Measurements from ENCODE around the gene MAN1A2.

MAN1A2 gene

GRCh38 chr1:117388328-117388727 is 21.1 kb downstream of the MAN1A2 start:
- peaks cover 1% of the 10 kb centered on the region for H3K4me1 ChIP-seq (ENCODE audit: control insufficient read depth, insufficient read depth, low read depth, low read length)
- H3K23ac ChIP-seq (ENCODE audit: low read length in 2 of 2), result no peak overlapping the region
- peaks cover 20% of the 10 kb centered on the region for H3K9me3 ChIP-seq (ENCODE audit: control insufficient read depth, low read length)
- no peak overlapping the region for H2BK15ac ChIP-seq (ENCODE audit: low read depth, poor library complexity, severe bottlenecking)
- WGBS, result 100% methylated on average over 2 of the region's 3 CpGs
- no peak overlapping the region for H3K14ac ChIP-seq (ENCODE audit: low read length in 2 of 2)
- no peak overlapping the region for H3K27ac ChIP-seq (ENCODE audit: low read length, poor library complexity, severe bottlenecking)
- H3K27me3 ChIP-seq (ENCODE audit: control insufficient read depth in 1 of 2, insufficient read depth in 1 of 2, low read length in 2 of 2), result no peaks in the 10 kb centered on the region
- no peak overlapping the region for H4K8ac ChIP-seq (ENCODE audit: low read length)
- no peak overlapping the region for H3K4me2 ChIP-seq (ENCODE audit: low read length, poor library complexity, severe bottlenecking)
- H3K18ac ChIP-seq (ENCODE audit: low read depth in 1 of 2, low read length in 2 of 2), result no peak overlapping the region
- H2BK12ac ChIP-seq (ENCODE audit: low read length in 2 of 2), result no peak overlapping the region
- DNase-seq, result no peak
- peaks cover 17% of the 10 kb centered on the region for H3K79me1 ChIP-seq (replicated peaks; ENCODE audit: low read length, poor library complexity, severe bottlenecking)
- no peak overlapping the region for H3K4ac ChIP-seq (ENCODE audit: low read depth in 1 of 2, low read length in 2 of 2)
- no peak overlapping the region for H2AK5ac ChIP-seq (ENCODE audit: low read length, severe bottlenecking)
- no peak overlapping the region for H3K4me3 ChIP-seq (ENCODE audit: insufficient read depth in 1 of 2, low read depth in 1 of 2, low read length in 2 of 2)
- no peak overlapping the region for H3K9ac ChIP-seq (ENCODE audit: low read length)
- H3K36me3 ChIP-seq (ENCODE audit: control insufficient read depth in 1 of 2, insufficient read depth in 2 of 2, low read depth in 1 of 2, low read length in 2 of 2), result no peaks in the 10 kb centered on the region
- no peak overlapping the region for H2BK120ac ChIP-seq (ENCODE audit: low read depth, low read length)
- H2AFZ ChIP-seq (ENCODE audit: low read depth, low read length), result no peak overlapping the region
- H4K91ac ChIP-seq (ENCODE audit: low read length), result no peak overlapping the region
- H2BK5ac ChIP-seq (ENCODE audit: low read depth, low read length, poor library complexity, severe bottlenecking), result no peak overlapping the region

GRCh38 chr1:117389284-117389683 is 22.0 kb downstream of the MAN1A2 start:
- Histone ChIP-seq H3K4me3 (ENCODE audit: insufficient read depth in 1 of 2, low read depth in 1 of 2, low read length in 2 of 2) (no peak overlapping the region), H3K79me1 (replicated peaks; ENCODE audit: low read length, poor library complexity, severe bottlenecking) (peaks cover 15% of the 10 kb centered on the region), H2BK12ac (ENCODE audit: low read length in 2 of 2) (no peak overlapping the region), H3K14ac (ENCODE audit: low read length in 2 of 2) (no peak overlapping the region), H3K27me3 (ENCODE audit: control insufficient read depth in 1 of 2, insufficient read depth in 1 of 2, low read length in 2 of 2) (no peaks in the 10 kb centered on the region), H3K9me3 (ENCODE audit: control insufficient read depth, low read length) (peaks cover 11% of the 10 kb centered on the region), H4K8ac (ENCODE audit: low read length) (no peak overlapping the region), H3K9ac (ENCODE audit: low read length) (no peak overlapping the region), H3K4ac (ENCODE audit: low read depth in 1 of 2, low read length in 2 of 2) (no peak overlapping the region), H3K36me3 (ENCODE audit: control insufficient read depth in 1 of 2, insufficient read depth in 2 of 2, low read depth in 1 of 2, low read length in 2 of 2) (no peaks in the 10 kb centered on the region), H2AFZ (ENCODE audit: low read depth, low read length) (no peak overlapping the region), H3K4me2 (ENCODE audit: low read length, poor library complexity, severe bottlenecking) (no peak overlapping the region), H2BK5ac (ENCODE audit: low read depth, low read length, poor library complexity, severe bottlenecking) (no peak overlapping the region), H4K91ac (ENCODE audit: low read length) (no peak overlapping the region), H2BK15ac (ENCODE audit: low read depth, poor library complexity, severe bottlenecking) (no peak overlapping the region), H2AK5ac (ENCODE audit: low read length, severe bottlenecking) (no peak overlapping the region), H3K4me1 (ENCODE audit: control insufficient read depth, insufficient read depth, low read depth, low read length) (peaks cover 1% of the 10 kb centered on the region), H3K27ac (ENCODE audit: low read length, poor library complexity, severe bottlenecking) (no peak overlapping the region), H2BK120ac (ENCODE audit: low read depth, low read length) (no peak overlapping the region), H3K23ac (ENCODE audit: low read length in 2 of 2) (no peak overlapping the region), H3K18ac (ENCODE audit: low read depth in 1 of 2, low read length in 2 of 2) (no peak overlapping the region)
- 96% methylated on average over 3 of the region's 3 CpGs for WGBS
- DNase-seq, result no peak

GRCh38 chr1:117389779-117390178 is 22.5 kb downstream of the MAN1A2 start:
- no peak overlapping the region for H3K9ac ChIP-seq (ENCODE audit: low read length)
- H2AK5ac ChIP-seq (ENCODE audit: low read length, severe bottlenecking), result no peak overlapping the region
- 100% methylated on average over 1 of the region's 1 CpG for WGBS
- no peak overlapping the region for H3K4ac ChIP-seq (ENCODE audit: low read depth in 1 of 2, low read length in 2 of 2)
- no peak overlapping the region for H2BK15ac ChIP-seq (ENCODE audit: low read depth, poor library complexity, severe bottlenecking)
- H3K14ac ChIP-seq (ENCODE audit: low read length in 2 of 2), result no peak overlapping the region
- no peaks in the 10 kb centered on the region for H3K36me3 ChIP-seq (ENCODE audit: control insufficient read depth in 1 of 2, insufficient read depth in 2 of 2, low read depth in 1 of 2, low read length in 2 of 2)
- no peak overlapping the region for H4K91ac ChIP-seq (ENCODE audit: low read length)
- H2BK12ac ChIP-seq (ENCODE audit: low read length in 2 of 2), result no peak overlapping the region
- H3K79me1 ChIP-seq (replicated peaks; ENCODE audit: low read length, poor library complexity, severe bottlenecking), result peaks cover 15% of the 10 kb centered on the region
- no peak overlapping the region for H3K27ac ChIP-seq (ENCODE audit: low read length, poor library complexity, severe bottlenecking)
- H4K8ac ChIP-seq (ENCODE audit: low read length), result no peak overlapping the region
- H2BK5ac ChIP-seq (ENCODE audit: low read depth, low read length, poor library complexity, severe bottlenecking), result no peak overlapping the region
- H3K9me3 ChIP-seq (ENCODE audit: control insufficient read depth, low read length), result peaks cover 6% of the 10 kb centered on the region
- no peak overlapping the region for H3K23ac ChIP-seq (ENCODE audit: low read length in 2 of 2)
- no peak overlapping the region for H2AFZ ChIP-seq (ENCODE audit: low read depth, low read length)
- no peak overlapping the region for H3K18ac ChIP-seq (ENCODE audit: low read depth in 1 of 2, low read length in 2 of 2)
- no peak overlapping the region for H3K4me3 ChIP-seq (ENCODE audit: insufficient read depth in 1 of 2, low read depth in 1 of 2, low read length in 2 of 2)
- no peak overlapping the region for H3K4me2 ChIP-seq (ENCODE audit: low read length, poor library complexity, severe bottlenecking)
- no peak for DNase-seq
- H3K27me3 ChIP-seq (ENCODE audit: control insufficient read depth in 1 of 2, insufficient read depth in 1 of 2, low read length in 2 of 2), result no peaks in the 10 kb centered on the region
- peaks cover 1% of the 10 kb centered on the region for H3K4me1 ChIP-seq (ENCODE audit: control insufficient read depth, insufficient read depth, low read depth, low read length)
- no peak overlapping the region for H2BK120ac ChIP-seq (ENCODE audit: low read depth, low read length)

GRCh38 chr1:117392771-117393170 is 25.5 kb downstream of the MAN1A2 start:
- no peak overlapping the region for H4K8ac ChIP-seq (ENCODE audit: low read length)
- H3K36me3 ChIP-seq (ENCODE audit: control insufficient read depth in 1 of 2, insufficient read depth in 2 of 2, low read depth in 1 of 2, low read length in 2 of 2), result no peaks in the 10 kb centered on the region
- no peak for DNase-seq
- no peak overlapping the region for H3K18ac ChIP-seq (ENCODE audit: low read depth in 1 of 2, low read length in 2 of 2)
- H3K14ac ChIP-seq (ENCODE audit: low read length in 2 of 2), result no peak overlapping the region
- no peak overlapping the region for H3K4me2 ChIP-seq (ENCODE audit: low read length, poor library complexity, severe bottlenecking)
- H4K91ac ChIP-seq (ENCODE audit: low read length), result no peak overlapping the region
- no peak overlapping the region for H3K4ac ChIP-seq (ENCODE audit: low read depth in 1 of 2, low read length in 2 of 2)
- H3K9ac ChIP-seq (ENCODE audit: low read length), result no peak overlapping the region
- H2BK15ac ChIP-seq (ENCODE audit: low read depth, poor library complexity, severe bottlenecking), result no peak overlapping the region
- no peak overlapping the region for H2BK120ac ChIP-seq (ENCODE audit: low read depth, low read length)
- peaks cover 1% of the 10 kb centered on the region for H3K4me1 ChIP-seq (ENCODE audit: control insufficient read depth, insufficient read depth, low read depth, low read length)
- no peak overlapping the region for H3K23ac ChIP-seq (ENCODE audit: low read length in 2 of 2)
- H3K79me1 ChIP-seq (replicated peaks; ENCODE audit: low read length, poor library complexity, severe bottlenecking), result peaks cover 7% of the 10 kb centered on the region
- no peaks in the 10 kb centered on the region for H3K27me3 ChIP-seq (ENCODE audit: control insufficient read depth in 1 of 2, insufficient read depth in 1 of 2, low read length in 2 of 2)
- H2BK5ac ChIP-seq (ENCODE audit: low read depth, low read length, poor library complexity, severe bottlenecking), result no peak overlapping the region
- no peak overlapping the region for H2AK5ac ChIP-seq (ENCODE audit: low read length, severe bottlenecking)
- H2BK12ac ChIP-seq (ENCODE audit: low read length in 2 of 2), result no peak overlapping the region
- WGBS, result 52% methylated on average over 1 of the region's 1 CpG
- no peaks in the 10 kb centered on the region for H3K9me3 ChIP-seq (ENCODE audit: control insufficient read depth, low read length)
- H2AFZ ChIP-seq (ENCODE audit: low read depth, low read length), result no peak overlapping the region
- H3K4me3 ChIP-seq (ENCODE audit: insufficient read depth in 1 of 2, low read depth in 1 of 2, low read length in 2 of 2), result no peak overlapping the region
- H3K27ac ChIP-seq (ENCODE audit: low read length, poor library complexity, severe bottlenecking), result no peak overlapping the region

Measured in mesenchymal stem cell (in vitro differentiated cells and primary cell).